ENCODE measurements around the gene TMEM87B.

The TMEM87B gene

DNA sequence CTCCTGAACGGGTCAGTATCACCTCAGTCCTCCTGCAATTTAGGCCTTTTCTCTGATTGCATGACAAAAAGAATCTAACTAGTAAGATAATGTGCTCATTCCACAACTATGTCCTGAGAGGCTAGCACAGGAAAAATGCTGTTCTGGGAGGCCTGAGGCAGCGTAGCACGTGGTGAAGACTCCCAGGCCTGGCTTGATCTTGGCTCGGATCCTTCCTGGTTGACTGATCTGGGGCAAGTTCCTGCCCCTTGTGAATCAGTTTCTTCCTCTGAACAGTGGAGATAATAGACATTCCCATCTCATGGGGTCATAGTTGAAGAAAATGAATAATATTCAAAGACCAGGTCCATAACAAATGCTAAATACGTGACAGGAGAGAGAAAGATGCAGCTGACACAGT is 95.4 kb downstream of the TMEM87B start:
- Histone ChIP-seq H3K36me3 (ENCODE audit: insufficient read depth, low read length) (no peaks in the 10 kb centered on the region), H3F3A (ENCODE audit: insufficient read depth, low read length) (no peaks in the 10 kb centered on the region), H3K4me2 (ENCODE audit: low read length) (no peak overlapping the region), H3K4me1 (ENCODE audit: insufficient read depth, low read length, severe bottlenecking) (peaks cover 24% of the 10 kb centered on the region), H3K4me3 (ENCODE audit: low read depth, low read length, poor library complexity, severe bottlenecking) (no peak overlapping the region), H3K27me3 (ENCODE audit: insufficient read depth, low read length) (no peaks in the 10 kb centered on the region), H3K9me3 (ENCODE audit: low read length) (no peaks in the 10 kb centered on the region), H4K20me1 (ENCODE audit: insufficient read depth, low read length) (no peaks in the 10 kb centered on the region), H3K9me2 (ENCODE audit: low read depth, low read length) (no peaks in the 10 kb centered on the region), H3K79me2 (ENCODE audit: insufficient read depth, low read length) (no peaks in the 10 kb centered on the region), H3K27ac (ENCODE audit: low read depth, low read length, poor library complexity, severe bottlenecking) (no peak overlapping the region), H3K9ac (ENCODE audit: low read length) (no peak overlapping the region), H2AFZ (ENCODE audit: low read length) (0 out of 2 replicates have a peak overlapping the region, but pooled peaks have one; percentile 33)
- TF ChIP-seq EZH2 (IDR thresholded peaks at IDR 0.05; ENCODE audit: borderline replicate concordance, low read length): no peak
- TF ChIP-seq, protein P1, sequence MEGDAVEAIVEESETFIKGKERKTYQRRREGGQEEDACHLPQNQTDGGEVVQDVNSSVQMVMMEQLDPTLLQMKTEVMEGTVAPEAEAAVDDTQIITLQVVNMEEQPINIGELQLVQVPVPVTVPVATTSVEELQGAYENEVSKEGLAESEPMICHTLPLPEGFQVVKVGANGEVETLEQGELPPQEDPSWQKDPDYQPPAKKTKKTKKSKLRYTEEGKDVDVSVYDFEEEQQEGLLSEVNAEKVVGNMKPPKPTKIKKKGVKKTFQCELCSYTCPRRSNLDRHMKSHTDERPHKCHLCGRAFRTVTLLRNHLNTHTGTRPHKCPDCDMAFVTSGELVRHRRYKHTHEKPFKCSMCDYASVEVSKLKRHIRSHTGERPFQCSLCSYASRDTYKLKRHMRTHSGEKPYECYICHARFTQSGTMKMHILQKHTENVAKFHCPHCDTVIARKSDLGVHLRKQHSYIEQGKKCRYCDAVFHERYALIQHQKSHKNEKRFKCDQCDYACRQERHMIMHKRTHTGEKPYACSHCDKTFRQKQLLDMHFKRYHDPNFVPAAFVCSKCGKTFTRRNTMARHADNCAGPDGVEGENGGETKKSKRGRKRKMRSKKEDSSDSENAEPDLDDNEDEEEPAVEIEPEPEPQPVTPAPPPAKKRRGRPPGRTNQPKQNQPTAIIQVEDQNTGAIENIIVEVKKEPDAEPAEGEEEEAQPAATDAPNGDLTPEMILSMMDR (IDR thresholded peaks at IDR 0.05; ENCODE audit: low read length): no peak

DNA sequence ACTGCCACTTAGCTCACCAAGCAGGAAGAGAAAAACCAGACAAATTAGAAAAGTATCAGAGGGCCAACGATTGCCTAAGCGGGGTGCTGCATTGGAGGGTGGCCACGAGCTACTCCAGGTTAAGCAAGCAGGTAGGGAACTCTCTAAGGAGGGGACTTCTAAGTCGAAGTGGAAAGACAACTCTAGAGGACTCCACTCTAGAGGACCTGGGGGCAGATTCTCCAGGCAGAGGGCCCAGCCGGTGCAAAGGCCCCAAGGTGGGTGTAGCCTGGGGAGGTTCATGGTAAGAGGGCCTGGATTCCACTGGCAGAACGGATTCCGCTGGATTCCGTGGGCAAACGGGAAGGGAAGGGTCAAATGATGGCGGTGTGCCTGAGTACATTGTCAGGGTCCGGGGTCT is 95.8 kb downstream of the TMEM87B start:
- Histone ChIP-seq H3K27me3 (ENCODE audit: insufficient read depth, low read length) (no peaks in the 10 kb centered on the region), H3K79me2 (ENCODE audit: insufficient read depth, low read length) (no peaks in the 10 kb centered on the region), H3K4me2 (ENCODE audit: low read length) (no peak overlapping the region), H3K36me3 (ENCODE audit: insufficient read depth, low read length) (no peaks in the 10 kb centered on the region), H3K4me3 (ENCODE audit: low read depth, low read length, poor library complexity, severe bottlenecking) (no peak overlapping the region), H3F3A (ENCODE audit: insufficient read depth, low read length) (no peaks in the 10 kb centered on the region), H3K9me3 (ENCODE audit: low read length) (no peaks in the 10 kb centered on the region), H3K9ac (ENCODE audit: low read length) (no peak overlapping the region), H2AFZ (ENCODE audit: low read length) (0 out of 2 replicates have a peak overlapping the region, but pooled peaks have one; percentile 33), H4K20me1 (ENCODE audit: insufficient read depth, low read length) (no peaks in the 10 kb centered on the region), H3K4me1 (ENCODE audit: insufficient read depth, low read length, severe bottlenecking) (peaks cover 28% of the 10 kb centered on the region), H3K27ac (ENCODE audit: low read depth, low read length, poor library complexity, severe bottlenecking) (no peak overlapping the region), H3K9me2 (ENCODE audit: low read depth, low read length) (no peaks in the 10 kb centered on the region)
- TF ChIP-seq EZH2 (IDR thresholded peaks at IDR 0.05; ENCODE audit: borderline replicate concordance, low read length): no peak
- TF ChIP-seq, protein P1 (IDR thresholded peaks at IDR 0.05; ENCODE audit: low read length): no peak

DNA sequence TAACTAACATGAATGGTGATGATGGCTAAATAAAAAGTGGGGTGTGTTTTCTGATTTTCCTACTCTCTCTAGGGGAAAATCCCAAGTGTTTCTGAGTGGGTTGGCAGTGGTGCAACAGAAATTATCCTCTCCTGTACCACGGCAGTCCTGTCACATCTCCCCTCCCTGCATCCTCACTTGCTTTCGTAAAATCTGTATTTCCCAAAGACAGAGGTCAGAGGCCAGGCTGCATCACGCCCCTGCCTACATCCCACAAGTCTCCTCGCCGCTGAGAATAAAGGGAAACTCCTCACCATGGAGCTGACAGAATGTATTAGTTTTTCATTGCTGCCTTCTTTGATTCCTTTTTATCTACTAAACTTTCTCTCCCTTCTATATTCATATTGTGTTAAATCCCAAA is 96.2 kb downstream of the TMEM87B start:
- H3K4me2 ChIP-seq (ENCODE audit: low read length): no peak overlapping the region
- TF ChIP-seq, protein P1 (IDR thresholded peaks at IDR 0.05; ENCODE audit: low read length): no peak
- TF ChIP-seq EZH2 (IDR thresholded peaks at IDR 0.05; ENCODE audit: borderline replicate concordance, low read length): no peak
- no peak overlapping the region for H3K27ac ChIP-seq (ENCODE audit: low read depth, low read length, poor library complexity, severe bottlenecking)
- no peak overlapping the region for H2AFZ ChIP-seq (ENCODE audit: low read length)
- H3F3A ChIP-seq (ENCODE audit: insufficient read depth, low read length): no peaks in the 10 kb centered on the region
- no peak overlapping the region for H3K4me3 ChIP-seq (ENCODE audit: low read depth, low read length, poor library complexity, severe bottlenecking)
- no peaks in the 10 kb centered on the region for H3K36me3 ChIP-seq (ENCODE audit: insufficient read depth, low read length)
- H3K9ac ChIP-seq (ENCODE audit: low read length): no peak overlapping the region
- H3K27me3 ChIP-seq (ENCODE audit: insufficient read depth, low read length): no peaks in the 10 kb centered on the region
- H3K79me2 ChIP-seq (ENCODE audit: insufficient read depth, low read length): no peaks in the 10 kb centered on the region
- H3K9me2 ChIP-seq (ENCODE audit: low read depth, low read length): no peaks in the 10 kb centered on the region
- H3K9me3 ChIP-seq (ENCODE audit: low read length): no peaks in the 10 kb centered on the region
- no peaks in the 10 kb centered on the region for H4K20me1 ChIP-seq (ENCODE audit: insufficient read depth, low read length)
- peaks cover 32% of the 10 kb centered on the region for H3K4me1 ChIP-seq (ENCODE audit: insufficient read depth, low read length, severe bottlenecking)
